Measurements from ENCODE around the gene SSH2.

SSH2 gene

GRCh38 chr17:29617481-29618271 lies 312.4 kb downstream of the SSH2 start:
- Mint-ChIP-seq H3K4me1 (ENCODE audit: low read depth) (peaks cover 38% of the 10 kb centered on the region), H3K27ac (peak overlapping the region; percentile 87), H3K9me3 (no peaks in the 10 kb centered on the region), H3K27me3 (ENCODE audit: low read depth) (peaks cover 11% of the 10 kb centered on the region), H3K36me3 (ENCODE audit: low read depth) (no peaks in the 10 kb centered on the region), H3K4me3 (peak overlapping the region; percentile 85)
- DNase-seq (ENCODE audit: low spot score) = peak; percentile 88

GRCh38 chr17:29617125-29617480 lies 312.9 kb downstream of the SSH2 start:
- Mint-ChIP-seq H3K27me3 (ENCODE audit: low read depth) (peaks cover 11% of the 10 kb centered on the region), H3K36me3 (ENCODE audit: low read depth) (no peaks in the 10 kb centered on the region), H3K4me3 (peak overlapping the region; percentile 85), H3K4me1 (ENCODE audit: low read depth) (peaks cover 37% of the 10 kb centered on the region), H3K9me3 (no peaks in the 10 kb centered on the region), H3K27ac (peak overlapping the region; percentile 87)
- peak; percentile 90 for DNase-seq (ENCODE audit: low spot score)

GRCh38 chr17:29616300-29617048 lies 313.6 kb downstream of the SSH2 start:
- peak overlapping the region; percentile 85 for H3K4me3 Mint-ChIP-seq
- DNase-seq (ENCODE audit: low spot score) = no peak
- peaks cover 34% of the 10 kb centered on the region for H3K4me1 Mint-ChIP-seq (ENCODE audit: low read depth)
- H3K36me3 Mint-ChIP-seq (ENCODE audit: low read depth) = no peaks in the 10 kb centered on the region
- no peaks in the 10 kb centered on the region for H3K9me3 Mint-ChIP-seq
- H3K27me3 Mint-ChIP-seq (ENCODE audit: low read depth) = peaks cover 10% of the 10 kb centered on the region
- H3K27ac Mint-ChIP-seq = peak overlapping the region; percentile 87

GRCh38 chr17:29615492-29616299 lies 314.3 kb downstream of the SSH2 start:
- no peaks in the 10 kb centered on the region for H3K36me3 Mint-ChIP-seq (ENCODE audit: low read depth)
- H3K9me3 Mint-ChIP-seq = no peaks in the 10 kb centered on the region
- peak overlapping the region; percentile 92 for H3K27ac Mint-ChIP-seq
- peak; percentile 85 for DNase-seq (ENCODE audit: low spot score)
- peaks cover 34% of the 10 kb centered on the region for H3K4me1 Mint-ChIP-seq (ENCODE audit: low read depth)
- peaks cover 10% of the 10 kb centered on the region for H3K27me3 Mint-ChIP-seq (ENCODE audit: low read depth)
- peak overlapping the region; percentile 85 for H3K4me3 Mint-ChIP-seq

GRCh38 chr17:29615048-29615385 lies 315.0 kb downstream of the SSH2 start:
- H3K4me1 Mint-ChIP-seq (ENCODE audit: low read depth) = peaks cover 34% of the 10 kb centered on the region
- H3K36me3 Mint-ChIP-seq (ENCODE audit: low read depth) = no peaks in the 10 kb centered on the region
- peaks cover 10% of the 10 kb centered on the region for H3K27me3 Mint-ChIP-seq (ENCODE audit: low read depth)
- no peaks in the 10 kb centered on the region for H3K9me3 Mint-ChIP-seq
- peak overlapping the region; percentile 85 for H3K4me3 Mint-ChIP-seq
- DNase-seq (ENCODE audit: low spot score) = peak; percentile 59
- peak overlapping the region; percentile 92 for H3K27ac Mint-ChIP-seq

GRCh38 chr17:29614349-29615047 lies 315.5 kb downstream of the SSH2 start:
- H3K27ac Mint-ChIP-seq = peak overlapping the region; percentile 92
- no peak for DNase-seq (ENCODE audit: low spot score)
- peaks cover 34% of the 10 kb centered on the region for H3K4me1 Mint-ChIP-seq (ENCODE audit: low read depth)
- H3K27me3 Mint-ChIP-seq (ENCODE audit: low read depth) = peaks cover 10% of the 10 kb centered on the region
- peak overlapping the region; percentile 85 for H3K4me3 Mint-ChIP-seq
- H3K9me3 Mint-ChIP-seq = no peaks in the 10 kb centered on the region
- no peaks in the 10 kb centered on the region for H3K36me3 Mint-ChIP-seq (ENCODE audit: low read depth)

- Mint-ChIP-seq H3K4me1 (ENCODE audit: low read depth) (peaks cover 30% of the 10 kb centered on the region), H3K36me3 (ENCODE audit: low read depth) (no peaks in the 10 kb centered on the region), H3K9me3 (no peaks in the 10 kb centered on the region), H3K27ac (no peak overlapping the region), H3K27me3 (ENCODE audit: low read depth) (peaks cover 10% of the 10 kb centered on the region), H3K4me3 (peak overlapping the region; percentile 71)
- DNase-seq (ENCODE audit: low spot score) = no peak
Measured at GRCh38 chr17:29613856-29614255, 316.2 kb downstream of the SSH2 start.

- peaks cover 10% of the 10 kb centered on the region for H3K27me3 Mint-ChIP-seq (ENCODE audit: low read depth)
- H3K4me1 Mint-ChIP-seq (ENCODE audit: low read depth) = peaks cover 29% of the 10 kb centered on the region
- DNase-seq (ENCODE audit: low spot score) = peak; percentile 93
- no peak overlapping the region for H3K27ac Mint-ChIP-seq
- H3K4me3 Mint-ChIP-seq = peak overlapping the region; percentile 71
- no peaks in the 10 kb centered on the region for H3K9me3 Mint-ChIP-seq
- no peaks in the 10 kb centered on the region for H3K36me3 Mint-ChIP-seq (ENCODE audit: low read depth)
Measured at GRCh38 chr17:29613352-29613837, 316.6 kb downstream of the SSH2 start.

GRCh38 chr17:29612404-29613280 lies 317.4 kb downstream of the SSH2 start:
- peak overlapping the region; percentile 43 for H3K4me3 Mint-ChIP-seq
- H3K9me3 Mint-ChIP-seq = no peaks in the 10 kb centered on the region
- H3K4me1 Mint-ChIP-seq (ENCODE audit: low read depth) = peaks cover 29% of the 10 kb centered on the region
- H3K36me3 Mint-ChIP-seq (ENCODE audit: low read depth) = no peaks in the 10 kb centered on the region
- H3K27ac Mint-ChIP-seq = no peak overlapping the region
- DNase-seq (ENCODE audit: low spot score) = no peak
- H3K27me3 Mint-ChIP-seq (ENCODE audit: low read depth) = peaks cover 10% of the 10 kb centered on the region

- Mint-ChIP-seq H3K27ac (no peak overlapping the region), H3K27me3 (ENCODE audit: low read depth) (peaks cover 10% of the 10 kb centered on the region), H3K4me1 (ENCODE audit: low read depth) (peaks cover 27% of the 10 kb centered on the region), H3K36me3 (ENCODE audit: low read depth) (no peaks in the 10 kb centered on the region), H3K4me3 (no peak overlapping the region), H3K9me3 (no peaks in the 10 kb centered on the region)
- no peak for DNase-seq (ENCODE audit: low spot score)
Measured at GRCh38 chr17:29612094-29612403, 318.0 kb downstream of the SSH2 start.

- Mint-ChIP-seq H3K27me3 (ENCODE audit: low read depth) (peaks cover 5% of the 10 kb centered on the region), H3K4me3 (no peak overlapping the region), H3K36me3 (ENCODE audit: low read depth) (no peaks in the 10 kb centered on the region), H3K4me1 (ENCODE audit: low read depth) (peaks cover 23% of the 10 kb centered on the region), H3K9me3 (no peaks in the 10 kb centered on the region), H3K27ac (no peak overlapping the region)
- no peak for DNase-seq (ENCODE audit: low spot score)
Measured at GRCh38 chr17:29611351-29612093, 318.5 kb downstream of the SSH2 start.

- H3K36me3 Mint-ChIP-seq (ENCODE audit: low read depth) = no peaks in the 10 kb centered on the region
- H3K9me3 Mint-ChIP-seq = no peaks in the 10 kb centered on the region
- H3K4me3 Mint-ChIP-seq = no peak overlapping the region
- H3K4me1 Mint-ChIP-seq (ENCODE audit: low read depth) = peaks cover 15% of the 10 kb centered on the region
- no peak overlapping the region for H3K27ac Mint-ChIP-seq
- no peaks in the 10 kb centered on the region for H3K27me3 Mint-ChIP-seq (ENCODE audit: low read depth)
- DNase-seq (ENCODE audit: low spot score) = no peak
Measured at GRCh38 chr17:29610395-29610794, 319.6 kb downstream of the SSH2 start.
